SU-DHL-6 (cell line): Measurements from ENCODE around the gene TMEM100.

Source experiments
- H2AFZ ChIP-seq: fragments of 200-600 bp; sonication (generic); 2 replicates; pipeline ENCODE4 v1.6.1; 2014; ENCODE audit warnings: low read depth, mild to moderate bottlenecking, moderate library complexity, mixed read lengths, antibody characterized with exemption, low read length; ENCODE audit not compliant: severe bottlenecking
- H3F3A ChIP-seq: fragments of 200-600 bp; shearing (Covaris generic); 2 replicates; pipeline ENCODE4 v1.6.0; 2016; ENCODE audit warnings: antibody characterized with exemption, mild to moderate bottlenecking; ENCODE audit not compliant: insufficient read depth
- H3K27ac ChIP-seq: fragments of 200-600 bp; sonication (generic); 2 replicates; pipeline ENCODE4 v1.5.1; 2016; ENCODE audit warnings: low read depth, mild to moderate bottlenecking, low read length, moderate library complexity, mixed read lengths
- H3K27me3 ChIP-seq: fragments of 200-600 bp; sonication (generic), shearing (Covaris generic); 2 replicates; pipeline ENCODE4 v1.6.0; 2014; ENCODE audit warnings: mild to moderate bottlenecking, low read length
- H3K36me3 ChIP-seq: fragments of 200-600 bp; sonication (generic); 2 replicates; pipeline ENCODE4 v1.6.1; 2014; ENCODE audit warnings: mild to moderate bottlenecking, low read length, mixed read lengths
- H3K4me2 ChIP-seq: fragments of 300-600, 200-600 bp; shearing (Covaris generic), sonication (generic); 2 replicates; pipeline ENCODE4 v1.6.0; 2014; ENCODE audit warnings: low read length, low read depth, mild to moderate bottlenecking; ENCODE audit not compliant: poor library complexity, severe bottlenecking
- H3K4me3 ChIP-seq: fragments of 200-600 bp; sonication (generic); 2 replicates; pipeline ENCODE4 v1.5.1; 2014; ENCODE audit warnings: antibody characterized with exemption, low read length, mild to moderate bottlenecking, mixed read lengths; ENCODE audit not compliant: insufficient read depth, poor library complexity, severe bottlenecking
- H3K79me2 ChIP-seq: fragments of 200-600 bp; sonication (generic); 2 replicates; pipeline ENCODE4 v1.6.1; 2014; ENCODE audit warnings: mild to moderate bottlenecking, low read length, moderate library complexity; ENCODE audit not compliant: insufficient read depth
- H3K9ac ChIP-seq: fragments of 200-600 bp; sonication (generic); 2 replicates; pipeline ENCODE4 v1.7.0; 2014; ENCODE audit warnings: mild to moderate bottlenecking, low read length
- H3K9me2 ChIP-seq: fragments of 200-600 bp; sonication (generic); replicated peaks from 2 replicates; pipeline ENCODE4 v1.6.1; 2014; ENCODE audit warnings: low read length; ENCODE audit not compliant: insufficient read depth
- H3K9me3 ChIP-seq: fragments of 200-600 bp; sonication (generic); 2 replicates; pipeline ENCODE4 v1.6.1; 2014; ENCODE audit warnings: low read length, mixed read lengths; ENCODE audit not compliant: insufficient read depth
- H4K20me1 ChIP-seq: fragments of 200-600 bp; sonication (generic); 2 replicates; pipeline ENCODE4 v1.6.1; 2014; ENCODE audit warnings: low read depth, mild to moderate bottlenecking, antibody characterized with exemption, low read length, moderate library complexity, mixed read lengths
- EZH2phosphoT487 ChIP-seq: fragments of 200-600 bp; sonication (generic), shearing (Covaris generic); conservative IDR thresholded peaks from 2 replicates; pipeline ENCODE4 v1.6.1; 2018; ENCODE audit warnings: mild to moderate bottlenecking, antibody characterized with exemption, low read length, moderate library complexity, mixed read lengths
- TF ChIP-seq, protein P1 (sequence below): fragments of 200-600 bp; sonication (generic); IDR thresholded peaks from one replicate; pipeline ENCODE4 v1.5.1; 2017; ENCODE audit warnings: antibody characterized with exemption, mild to moderate bottlenecking, low read length, moderate library complexity; ENCODE audit not compliant: insufficient read depth, poor library complexity, severe bottlenecking

Gene TMEM100

DNA sequence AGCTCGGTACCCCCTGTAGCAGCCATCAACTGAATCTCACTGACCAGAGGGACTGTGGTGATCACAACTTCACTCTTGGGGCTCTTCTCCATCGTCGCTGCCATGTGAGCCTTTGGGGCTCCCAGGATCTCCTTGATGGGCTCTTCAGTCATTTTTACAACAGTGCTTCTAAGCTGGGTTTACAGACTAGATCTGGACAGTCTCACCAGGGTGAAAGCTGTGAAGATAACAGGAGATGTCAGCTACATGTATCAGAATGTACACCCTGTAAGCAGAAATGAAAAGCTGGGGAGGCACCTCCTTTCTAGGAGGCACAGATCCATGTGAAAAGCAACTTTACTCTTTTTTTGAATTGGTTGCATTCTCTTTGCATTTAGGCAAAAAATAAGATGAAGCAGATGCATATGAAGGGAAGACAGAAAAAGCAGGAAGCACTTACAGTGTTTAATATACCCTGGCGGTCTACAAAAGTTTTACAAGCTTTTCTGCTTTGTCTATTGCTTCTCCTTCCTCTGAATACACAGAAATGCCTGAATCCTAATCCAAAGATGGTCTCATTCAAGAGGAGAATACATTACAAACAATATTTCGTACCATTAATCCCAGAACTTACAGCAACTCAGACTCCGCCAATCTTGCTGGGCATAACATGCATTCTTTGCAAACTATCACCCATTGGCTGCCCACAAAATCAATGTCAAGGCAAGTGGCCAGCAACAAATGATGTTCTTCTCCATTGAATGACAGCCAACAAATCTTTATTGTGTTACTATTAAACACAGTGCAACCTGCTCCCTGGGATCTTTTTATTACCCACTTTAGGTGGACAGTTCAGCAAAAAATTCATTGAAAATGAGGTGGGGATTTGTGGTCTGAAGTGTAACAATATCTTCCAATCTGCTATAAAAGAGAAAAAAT is 1.5 kb downstream of the TMEM100 start:
- no peaks in the 10 kb centered on the region for H3K9me2 ChIP-seq
- no peak overlapping the region for H3K4me2 ChIP-seq
- H3K79me2 ChIP-seq = no peaks in the 10 kb centered on the region
- no peaks in the 10 kb centered on the region for H4K20me1 ChIP-seq
- no peaks in the 10 kb centered on the region for H3K36me3 ChIP-seq
- no peak overlapping the region for H3K4me3 ChIP-seq
- TF ChIP-seq, protein P1, sequence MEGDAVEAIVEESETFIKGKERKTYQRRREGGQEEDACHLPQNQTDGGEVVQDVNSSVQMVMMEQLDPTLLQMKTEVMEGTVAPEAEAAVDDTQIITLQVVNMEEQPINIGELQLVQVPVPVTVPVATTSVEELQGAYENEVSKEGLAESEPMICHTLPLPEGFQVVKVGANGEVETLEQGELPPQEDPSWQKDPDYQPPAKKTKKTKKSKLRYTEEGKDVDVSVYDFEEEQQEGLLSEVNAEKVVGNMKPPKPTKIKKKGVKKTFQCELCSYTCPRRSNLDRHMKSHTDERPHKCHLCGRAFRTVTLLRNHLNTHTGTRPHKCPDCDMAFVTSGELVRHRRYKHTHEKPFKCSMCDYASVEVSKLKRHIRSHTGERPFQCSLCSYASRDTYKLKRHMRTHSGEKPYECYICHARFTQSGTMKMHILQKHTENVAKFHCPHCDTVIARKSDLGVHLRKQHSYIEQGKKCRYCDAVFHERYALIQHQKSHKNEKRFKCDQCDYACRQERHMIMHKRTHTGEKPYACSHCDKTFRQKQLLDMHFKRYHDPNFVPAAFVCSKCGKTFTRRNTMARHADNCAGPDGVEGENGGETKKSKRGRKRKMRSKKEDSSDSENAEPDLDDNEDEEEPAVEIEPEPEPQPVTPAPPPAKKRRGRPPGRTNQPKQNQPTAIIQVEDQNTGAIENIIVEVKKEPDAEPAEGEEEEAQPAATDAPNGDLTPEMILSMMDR = no peak
- no peak for TF ChIP-seq EZH2phosphoT487
- no peak overlapping the region for H3K27ac ChIP-seq
- no peak overlapping the region for H3K9ac ChIP-seq
- H3F3A ChIP-seq = no peaks in the 10 kb centered on the region
- H3K9me3 ChIP-seq = no peaks in the 10 kb centered on the region
- H2AFZ ChIP-seq = no peak overlapping the region
- no peaks in the 10 kb centered on the region for H3K27me3 ChIP-seq

- no peak overlapping the region for H3K4me2 ChIP-seq
- H3K4me3 ChIP-seq = no peak overlapping the region
- H3K27ac ChIP-seq = no peak overlapping the region
- H3K79me2 ChIP-seq = no peaks in the 10 kb centered on the region
- no peaks in the 10 kb centered on the region for H3K36me3 ChIP-seq
- no peaks in the 10 kb centered on the region for H3F3A ChIP-seq
- TF ChIP-seq EZH2phosphoT487 = no peak
- TF ChIP-seq, protein P1 = peak; percentile 74
- H3K27me3 ChIP-seq = no peaks in the 10 kb centered on the region
- no peak overlapping the region for H3K9ac ChIP-seq
- H3K9me2 ChIP-seq = no peaks in the 10 kb centered on the region
- H3K9me3 ChIP-seq = no peaks in the 10 kb centered on the region
- no peak overlapping the region for H2AFZ ChIP-seq
- no peaks in the 10 kb centered on the region for H4K20me1 ChIP-seq
Measured at GRCh38 chr17:55717898-55718735, 4.5 kb downstream of the TMEM100 start.

GRCh38 chr17:55717432-55717831 is 5.2 kb downstream of the TMEM100 start:
- no peaks in the 10 kb centered on the region for H4K20me1 ChIP-seq

More at GRCh38 chr17:55717432-55717831, 5.2 kb downstream of the TMEM100 start:
- no peak overlapping the region for H3K9ac ChIP-seq
- H3K9me3 ChIP-seq = no peaks in the 10 kb centered on the region
- TF ChIP-seq, protein P1 = no peak
- TF ChIP-seq EZH2phosphoT487 = no peak
- no peak overlapping the region for H3K27ac ChIP-seq
- H3F3A ChIP-seq = no peaks in the 10 kb centered on the region
- H2AFZ ChIP-seq = no peak overlapping the region
- no peaks in the 10 kb centered on the region for H3K36me3 ChIP-seq
- no peak overlapping the region for H3K4me3 ChIP-seq
- no peaks in the 10 kb centered on the region for H3K79me2 ChIP-seq
- no peaks in the 10 kb centered on the region for H3K27me3 ChIP-seq
- H3K4me2 ChIP-seq = no peak overlapping the region
- no peaks in the 10 kb centered on the region for H3K9me2 ChIP-seq
